GM20431 (cell line): ENCODE results near the gene MR1.
"Not testable (repeated sequence)": the region's sequence is repeated elsewhere in the genome, so short reads cannot be mapped to it uniquely, and the experiment has no call there.

ENCODE experiments used
- in situ Hi-C: fragments of 300-500 bp; cut with MseI, MboI; formaldehyde crosslinking; loops from one replicate; pipeline ENCODE4 v1.15.0; 2020; ENCODE audit warnings: low sequenced_read_pairs; ENCODE audit not compliant: unreplicated experiment

The MR1 gene

GRCh38 chr1:181028196-181028595 lies 5.6 kb upstream of the MR1 start:
- in situ Hi-C loops, result no loop called here

- in situ Hi-C loops, result no loop called here
These were observed 5.2 kb upstream of the MR1 start for GRCh38 chr1:181028615-181029014.

- in situ Hi-C loops, result no loop called here
These were observed 1.2 kb upstream of the MR1 start for GRCh38 chr1:181032535-181032934.

- in situ Hi-C loops, result no loop called here
These were observed 520 bp upstream of the MR1 start for GRCh38 chr1:181033128-181033798.

GRCh38 chr1:181035210-181035609 lies 1.4 kb downstream of the MR1 start:
- in situ Hi-C loops, result not testable (repeated sequence)

GRCh38 chr1:181036107-181036836 lies 2.5 kb downstream of the MR1 start:
- in situ Hi-C loops, result no loop called here

GRCh38 chr1:181037386-181037785 lies 3.6 kb downstream of the MR1 start:
- in situ Hi-C loops, result no loop called here

GRCh38 chr1:181038399-181038873 lies 4.7 kb downstream of the MR1 start:
- in situ Hi-C loops, result no loop called here

- in situ Hi-C loops, result no loop called here
These were observed 6.6 kb downstream of the MR1 start for GRCh38 chr1:181040284-181040865.

GRCh38 chr1:181043025-181043888 lies 9.5 kb downstream of the MR1 start:
- in situ Hi-C loops, result no loop called here

GRCh38 chr1:181044449-181044966 lies 10.7 kb downstream of the MR1 start:
- in situ Hi-C loops, result no loop called here

GRCh38 chr1:181045946-181046345 lies 12.2 kb downstream of the MR1 start:
- in situ Hi-C loops, result not testable (repeated sequence)

GRCh38 chr1:181049378-181049777 lies 15.6 kb downstream of the MR1 start:
- in situ Hi-C loops, result no loop called here

GRCh38 chr1:181050922-181051321 lies 17.1 kb downstream of the MR1 start:
- in situ Hi-C loops, result no loop called here

GRCh38 chr1:181056560-181056959 lies 22.8 kb downstream of the MR1 start:
- in situ Hi-C loops, result no loop called here

- in situ Hi-C loops, result no loop called here
These were observed 23.3 kb downstream of the MR1 start for GRCh38 chr1:181057079-181057478.

- in situ Hi-C loops, result no loop called here
These were observed 25.7 kb downstream of the MR1 start for GRCh38 chr1:181059435-181059834.

GRCh38 chr1:181060066-181060465 lies 26.3 kb downstream of the MR1 start:
- in situ Hi-C loops, result no loop called here

GRCh38 chr1:181060947-181061346 lies 27.2 kb downstream of the MR1 start:
- in situ Hi-C loops, result not testable (repeated sequence)

GRCh38 chr1:181061487-181061886 lies 27.7 kb downstream of the MR1 start:
- in situ Hi-C loops, result no loop called here
